Measurements from ENCODE around the gene S100A10. TPM values are rescaled to one million over a fixed set of nuclear protein-coding genes. Genes with fewer than 3 reads are reported as not detected.

Gene S100A10
- polyA plus RNA-seq, 1 donor from 2014 or later = 24.5 TPM

DNA sequence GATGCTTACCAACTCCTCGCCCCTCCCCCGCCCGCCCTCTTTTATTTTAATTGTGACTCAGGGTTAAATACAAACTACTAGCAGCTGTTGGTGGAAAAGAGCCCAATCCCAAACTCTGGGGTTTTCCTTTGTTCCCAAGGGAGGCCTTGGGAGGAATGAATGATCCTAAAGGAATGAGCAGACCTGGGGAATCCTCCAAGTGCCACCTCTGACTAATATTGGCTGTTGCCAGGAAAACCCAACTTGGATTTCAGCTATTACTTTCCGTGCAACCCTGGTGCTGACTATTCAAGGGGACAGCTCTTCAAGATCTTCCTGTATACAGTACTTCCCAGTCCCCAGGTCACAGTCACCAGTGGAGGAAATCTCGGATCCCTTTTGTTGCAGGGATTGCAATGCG is 1.3 kb upstream of the S100A10 start:
- no peaks in the 10 kb centered on the region for H3K9me3 ChIP-seq (ENCODE audit: low read length)
- no peak overlapping the region for H2AFZ ChIP-seq (ENCODE audit: low read depth, low read length)
- H3F3A ChIP-seq (ENCODE audit: insufficient read depth, low read length, poor library complexity, severe bottlenecking) = no peaks in the 10 kb centered on the region
- no peak overlapping the region for H3K9ac ChIP-seq (ENCODE audit: low read length)
- TF ChIP-seq SMC3 (conservative IDR thresholded peaks at IDR 0.05; ENCODE audit: poor library complexity) (no peak), TAF1 (IDR thresholded peaks at IDR 0.05; ENCODE audit: low read depth) (no peak), POLR2AphosphoS5 (IDR thresholded peaks at IDR 0.05) (no peak), EP300 (conservative IDR thresholded peaks at IDR 0.05; ENCODE audit: poor library complexity, severe bottlenecking) (no peak), MXI1 (conservative IDR thresholded peaks at IDR 0.05; ENCODE audit: poor library complexity, severe bottlenecking) (no peak), EZH2 (IDR thresholded peaks at IDR 0.05; ENCODE audit: borderline replicate concordance, insufficient read depth, low read length, poor library complexity, severe bottlenecking) (no peak), RAD21 (conservative IDR thresholded peaks at IDR 0.05) (no peak)
- TF ChIP-seq, protein P1, sequence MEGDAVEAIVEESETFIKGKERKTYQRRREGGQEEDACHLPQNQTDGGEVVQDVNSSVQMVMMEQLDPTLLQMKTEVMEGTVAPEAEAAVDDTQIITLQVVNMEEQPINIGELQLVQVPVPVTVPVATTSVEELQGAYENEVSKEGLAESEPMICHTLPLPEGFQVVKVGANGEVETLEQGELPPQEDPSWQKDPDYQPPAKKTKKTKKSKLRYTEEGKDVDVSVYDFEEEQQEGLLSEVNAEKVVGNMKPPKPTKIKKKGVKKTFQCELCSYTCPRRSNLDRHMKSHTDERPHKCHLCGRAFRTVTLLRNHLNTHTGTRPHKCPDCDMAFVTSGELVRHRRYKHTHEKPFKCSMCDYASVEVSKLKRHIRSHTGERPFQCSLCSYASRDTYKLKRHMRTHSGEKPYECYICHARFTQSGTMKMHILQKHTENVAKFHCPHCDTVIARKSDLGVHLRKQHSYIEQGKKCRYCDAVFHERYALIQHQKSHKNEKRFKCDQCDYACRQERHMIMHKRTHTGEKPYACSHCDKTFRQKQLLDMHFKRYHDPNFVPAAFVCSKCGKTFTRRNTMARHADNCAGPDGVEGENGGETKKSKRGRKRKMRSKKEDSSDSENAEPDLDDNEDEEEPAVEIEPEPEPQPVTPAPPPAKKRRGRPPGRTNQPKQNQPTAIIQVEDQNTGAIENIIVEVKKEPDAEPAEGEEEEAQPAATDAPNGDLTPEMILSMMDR (IDR thresholded peaks at IDR 0.05; ENCODE audit: poor library complexity, severe bottlenecking) = no peak
- TF ChIP-seq, protein P2, sequence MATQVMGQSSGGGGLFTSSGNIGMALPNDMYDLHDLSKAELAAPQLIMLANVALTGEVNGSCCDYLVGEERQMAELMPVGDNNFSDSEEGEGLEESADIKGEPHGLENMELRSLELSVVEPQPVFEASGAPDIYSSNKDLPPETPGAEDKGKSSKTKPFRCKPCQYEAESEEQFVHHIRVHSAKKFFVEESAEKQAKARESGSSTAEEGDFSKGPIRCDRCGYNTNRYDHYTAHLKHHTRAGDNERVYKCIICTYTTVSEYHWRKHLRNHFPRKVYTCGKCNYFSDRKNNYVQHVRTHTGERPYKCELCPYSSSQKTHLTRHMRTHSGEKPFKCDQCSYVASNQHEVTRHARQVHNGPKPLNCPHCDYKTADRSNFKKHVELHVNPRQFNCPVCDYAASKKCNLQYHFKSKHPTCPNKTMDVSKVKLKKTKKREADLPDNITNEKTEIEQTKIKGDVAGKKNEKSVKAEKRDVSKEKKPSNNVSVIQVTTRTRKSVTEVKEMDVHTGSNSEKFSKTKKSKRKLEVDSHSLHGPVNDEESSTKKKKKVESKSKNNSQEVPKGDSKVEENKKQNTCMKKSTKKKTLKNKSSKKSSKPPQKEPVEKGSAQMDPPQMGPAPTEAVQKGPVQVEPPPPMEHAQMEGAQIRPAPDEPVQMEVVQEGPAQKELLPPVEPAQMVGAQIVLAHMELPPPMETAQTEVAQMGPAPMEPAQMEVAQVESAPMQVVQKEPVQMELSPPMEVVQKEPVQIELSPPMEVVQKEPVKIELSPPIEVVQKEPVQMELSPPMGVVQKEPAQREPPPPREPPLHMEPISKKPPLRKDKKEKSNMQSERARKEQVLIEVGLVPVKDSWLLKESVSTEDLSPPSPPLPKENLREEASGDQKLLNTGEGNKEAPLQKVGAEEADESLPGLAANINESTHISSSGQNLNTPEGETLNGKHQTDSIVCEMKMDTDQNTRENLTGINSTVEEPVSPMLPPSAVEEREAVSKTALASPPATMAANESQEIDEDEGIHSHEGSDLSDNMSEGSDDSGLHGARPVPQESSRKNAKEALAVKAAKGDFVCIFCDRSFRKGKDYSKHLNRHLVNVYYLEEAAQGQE (IDR thresholded peaks at IDR 0.05; ENCODE audit: borderline replicate concordance) = no peak
- no peaks in the 10 kb centered on the region for H4K20me1 ChIP-seq (ENCODE audit: insufficient read depth)
- H3K4me2 ChIP-seq (ENCODE audit: low read length) = no peak overlapping the region
- no peaks in the 10 kb centered on the region for H3K79me2 ChIP-seq (replicated peaks; ENCODE audit: insufficient read depth, low read length)
- no peak overlapping the region for H3K4me3 ChIP-seq (ENCODE audit: low read length)
- peaks cover 81% of the 10 kb centered on the region for H3K27me3 ChIP-seq (ENCODE audit: insufficient read depth, low read depth, low read length)
- H3K27ac ChIP-seq (ENCODE audit: low read length) = no peak overlapping the region
- no peaks in the 10 kb centered on the region for H3K36me3 ChIP-seq (ENCODE audit: insufficient read depth, low read length)
- no peaks in the 10 kb centered on the region for H3K9me2 ChIP-seq (ENCODE audit: insufficient read depth, low read length)

DNA sequence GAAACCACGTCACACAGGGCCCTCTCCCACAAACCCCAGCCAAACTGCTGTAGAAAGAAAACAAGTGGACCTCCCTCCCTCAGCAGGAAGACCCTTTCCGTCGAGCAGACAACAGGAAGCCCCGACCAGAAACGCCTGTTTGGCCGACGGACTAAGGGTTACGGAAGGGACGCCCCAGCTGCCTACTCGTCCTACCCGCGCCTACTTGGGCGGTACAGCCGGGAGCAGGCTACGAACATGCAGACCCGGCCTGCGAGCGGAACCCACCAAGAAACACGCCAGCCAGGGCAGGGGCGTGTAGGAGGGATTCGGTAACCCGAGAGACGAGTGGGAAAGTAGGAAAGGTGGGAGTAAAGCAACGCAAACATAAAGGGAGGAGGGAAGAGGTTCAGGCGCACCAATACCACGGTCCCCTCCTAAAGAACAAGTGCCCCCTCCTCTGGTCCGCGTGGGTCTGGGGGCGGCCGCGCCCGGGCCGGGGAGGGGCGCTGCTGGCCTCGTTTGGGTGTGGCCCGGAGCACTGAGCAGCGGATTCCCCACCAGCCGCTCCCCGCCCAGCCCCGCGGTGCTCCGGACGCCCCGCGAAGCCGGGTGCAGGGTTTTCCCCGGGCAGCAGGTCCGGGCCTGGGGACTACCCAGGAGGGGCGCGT is 450 bp downstream of the S100A10 start:
- Histone ChIP-seq H3K9ac (ENCODE audit: low read length) (peak overlapping the region; percentile 62), H3K27me3 (ENCODE audit: insufficient read depth, low read depth, low read length) (peaks cover 72% of the 10 kb centered on the region), H3K36me3 (ENCODE audit: insufficient read depth, low read length) (no peaks in the 10 kb centered on the region), H3K79me2 (replicated peaks; ENCODE audit: insufficient read depth, low read length) (no peaks in the 10 kb centered on the region), H2AFZ (ENCODE audit: low read depth, low read length) (peak overlapping the region; percentile 32), H3K9me2 (ENCODE audit: insufficient read depth, low read length) (no peaks in the 10 kb centered on the region), H3F3A (ENCODE audit: insufficient read depth, low read length, poor library complexity, severe bottlenecking) (no peaks in the 10 kb centered on the region), H3K9me3 (ENCODE audit: low read length) (no peaks in the 10 kb centered on the region), H3K4me2 (ENCODE audit: low read length) (no peak overlapping the region), H4K20me1 (ENCODE audit: insufficient read depth) (no peaks in the 10 kb centered on the region), H3K27ac (ENCODE audit: low read length) (no peak overlapping the region), H3K4me3 (ENCODE audit: low read length) (peak overlapping the region; percentile 72)
- TF ChIP-seq POLR2AphosphoS5 (IDR thresholded peaks at IDR 0.05) = peak; percentile 5
- no peak for TF ChIP-seq TAF1 (IDR thresholded peaks at IDR 0.05; ENCODE audit: low read depth)
